ENCODE measurements around the gene HNRNPF. TPM values are rescaled to one million over a fixed set of nuclear protein-coding genes. Genes with fewer than 3 reads are reported as not detected.
"Not testable (repeated sequence)": the region's sequence is repeated elsewhere in the genome, so short reads cannot be mapped to it uniquely, and the experiment has no call there.

HNRNPF gene
- total and polyA plus RNA-seq, 2 of the 8 experiments (the other 6 are each of a cell fraction or from before 2014, with no cell fraction given), result 209 to 389 TPM

DNA sequence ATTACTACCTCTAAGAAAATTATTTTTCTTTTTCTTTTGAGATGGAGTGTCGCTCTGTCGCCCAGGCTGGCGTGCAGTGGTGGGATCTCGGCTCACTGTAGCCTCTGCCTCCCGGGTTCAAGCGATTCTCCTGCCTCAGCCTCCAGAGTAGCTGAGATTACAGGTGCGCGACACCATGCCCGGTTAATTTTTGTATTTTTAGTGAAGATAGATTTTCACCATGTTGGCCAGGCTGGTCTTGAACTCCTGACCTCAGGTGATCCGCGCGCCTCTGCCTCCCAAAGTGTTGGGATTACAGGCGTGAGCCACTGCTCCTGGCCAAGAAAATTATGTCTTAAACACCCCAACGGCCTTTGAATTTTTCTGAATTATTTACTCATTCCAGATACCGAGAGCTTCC lies 47.6 kb upstream of the HNRNPF start:
- H3K9ac ChIP-seq (replicated peaks in 1 of 4; ENCODE audit: extremely low read depth in 1 of 4, low read depth in 3 of 4, low read length in 3 of 4); H2BK5ac ChIP-seq (ENCODE audit: low read depth, low read length); H2BK12ac ChIP-seq (ENCODE audit: low read depth, low read length); H4K20me1 ChIP-seq (replicated peaks in 1 of 2; ENCODE audit: control insufficient read depth in 1 of 2, insufficient read depth in 2 of 2, low read length in 2 of 2); H3K79me1 ChIP-seq (ENCODE audit: low read depth, low read length); H3K23me2 ChIP-seq (ENCODE audit: low read depth, low read length); H2BK15ac ChIP-seq (ENCODE audit: low read length); H2BK20ac ChIP-seq (ENCODE audit: low read length); H3K27ac ChIP-seq (ENCODE audit: low read depth, low read length); DNase-seq (ENCODE audit: low read depth in 1 of 2, low spot score in 2 of 2); H3K56ac ChIP-seq (replicated peaks; ENCODE audit: insufficient read length, low read depth, low read length); H2AK5ac ChIP-seq (ENCODE audit: low read depth, low read length); H3K79me2 ChIP-seq (ENCODE audit: control insufficient read depth in 1 of 2, insufficient read depth in 2 of 2, low read length in 2 of 2); H4K5ac ChIP-seq (ENCODE audit: insufficient read length, low read depth, low read length); H3K4me2 ChIP-seq (ENCODE audit: insufficient read depth in 1 of 2, low read depth in 2 of 2, low read length in 2 of 2); FAIRE-seq; H3K27me3 ChIP-seq (replicated peaks in 1 of 4; ENCODE audit: control insufficient read depth in 3 of 4, extremely low read depth in 1 of 4, insufficient read depth in 3 of 4, low read length in 3 of 4); H3K4me3 ChIP-seq (ENCODE audit: extremely low read depth in 1 of 4, insufficient read depth in 2 of 4, low read depth in 3 of 4, low read length in 4 of 4); H3K23ac ChIP-seq (ENCODE audit: insufficient read length); H3K4ac ChIP-seq (replicated peaks; ENCODE audit: insufficient read length, low read depth, low read length); H3K18ac ChIP-seq (ENCODE audit: extremely low read depth, low read length); H3K4me1 ChIP-seq (replicated peaks in 1 of 4; ENCODE audit: control insufficient read depth in 3 of 4, insufficient read depth in 4 of 4, low read length in 3 of 4); H2AFZ ChIP-seq (ENCODE audit: low read length); H3K9me3 ChIP-seq (ENCODE audit: insufficient read depth in 2 of 2, low read depth in 1 of 2, low read length in 1 of 2); H4K91ac ChIP-seq (replicated peaks; ENCODE audit: insufficient read length, low read length); H3K36me3 ChIP-seq (ENCODE audit: control insufficient read depth in 2 of 4, insufficient read depth in 4 of 4, low read length in 3 of 4); H2BK120ac ChIP-seq (replicated peaks; ENCODE audit: low read depth, low read length); H3K14ac ChIP-seq (ENCODE audit: insufficient read length); H4K8ac ChIP-seq (ENCODE audit: extremely low read depth, insufficient read depth, low read length): not testable (repeated sequence)
- POLR2A ChIA-PET (ENCODE audit: partially characterized antibody), result interaction anchor here (0.8 kb wide), 1 partner anchor 72 kb away, joined by 3 read pairs; no protein-coding TSS in a partner anchor
- CTCF ChIA-PET (ENCODE audit: partially characterized antibody), result interaction anchor here (0.8 to 1.1 kb wide), 4 partner anchors 69 to 237 kb away, joined by 3 to 5 read pairs (median 3); no protein-coding TSS in a partner anchor
- 96% methylated on average over 15 of the region's 15 CpGs; no CpG with 5 or more reads in 1 of the 2 experiments for WGBS, 2 experiments (ENCODE audit: extremely low coverage in 1 of 2, insufficient coverage in 1 of 2, insufficient read length in 1 of 2, insufficient replicate concordance in 2 of 2, low coverage in 1 of 2, low lambda C conversion rate in 2 of 2, missing lambda C conversion rate in 1 of 2)

DNA sequence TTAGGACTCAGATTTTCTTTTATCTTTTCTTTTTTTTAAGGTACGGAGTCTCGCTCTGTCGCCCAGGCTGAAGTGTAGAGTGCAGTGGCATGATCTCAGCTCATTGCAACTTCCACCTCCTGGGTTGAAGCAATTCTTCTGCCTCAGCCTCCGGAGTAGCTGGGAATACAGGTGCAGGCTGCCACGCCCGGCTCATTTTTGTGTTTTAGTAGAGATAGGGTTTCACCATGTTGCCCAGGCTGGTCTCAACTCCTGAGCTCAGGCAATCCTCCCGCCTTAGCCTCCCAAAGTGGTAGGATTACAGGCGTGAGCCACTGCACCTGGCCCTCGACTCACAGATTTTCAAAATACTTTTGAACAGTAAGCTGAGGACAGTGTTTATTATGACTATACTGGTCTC lies 45.0 kb upstream of the HNRNPF start:
- H2BK12ac ChIP-seq (ENCODE audit: low read depth, low read length); H4K8ac ChIP-seq (ENCODE audit: extremely low read depth, insufficient read depth, low read length); H2BK20ac ChIP-seq (ENCODE audit: low read length); H3K4me2 ChIP-seq (ENCODE audit: insufficient read depth in 1 of 2, low read depth in 2 of 2, low read length in 2 of 2); DNase-seq (ENCODE audit: low read depth in 1 of 2, low spot score in 2 of 2); H2AK5ac ChIP-seq (ENCODE audit: low read depth, low read length); H2BK120ac ChIP-seq (replicated peaks; ENCODE audit: low read depth, low read length); H3K9ac ChIP-seq (replicated peaks in 1 of 4; ENCODE audit: extremely low read depth in 1 of 4, low read depth in 3 of 4, low read length in 3 of 4); H3K18ac ChIP-seq (ENCODE audit: extremely low read depth, low read length); H3K27ac ChIP-seq (ENCODE audit: low read depth, low read length); H3K56ac ChIP-seq (replicated peaks; ENCODE audit: insufficient read length, low read depth, low read length); H4K20me1 ChIP-seq (replicated peaks in 1 of 2; ENCODE audit: control insufficient read depth in 1 of 2, insufficient read depth in 2 of 2, low read length in 2 of 2); H3K23ac ChIP-seq (ENCODE audit: insufficient read length); H3K23me2 ChIP-seq (ENCODE audit: low read depth, low read length); H2BK5ac ChIP-seq (ENCODE audit: low read depth, low read length); H3K14ac ChIP-seq (ENCODE audit: insufficient read length); POLR2A ChIA-PET (ENCODE audit: partially characterized antibody); H3K9me3 ChIP-seq (ENCODE audit: insufficient read depth in 2 of 2, low read depth in 1 of 2, low read length in 1 of 2); H3K4me3 ChIP-seq (ENCODE audit: extremely low read depth in 1 of 4, insufficient read depth in 2 of 4, low read depth in 3 of 4, low read length in 4 of 4); H3K79me1 ChIP-seq (ENCODE audit: low read depth, low read length); H4K91ac ChIP-seq (replicated peaks; ENCODE audit: insufficient read length, low read length); H3K4ac ChIP-seq (replicated peaks; ENCODE audit: insufficient read length, low read depth, low read length); H2AFZ ChIP-seq (ENCODE audit: low read length); FAIRE-seq; H3K79me2 ChIP-seq (ENCODE audit: control insufficient read depth in 1 of 2, insufficient read depth in 2 of 2, low read length in 2 of 2); H2BK15ac ChIP-seq (ENCODE audit: low read length); H3K4me1 ChIP-seq (replicated peaks in 1 of 4; ENCODE audit: control insufficient read depth in 3 of 4, insufficient read depth in 4 of 4, low read length in 3 of 4); H4K5ac ChIP-seq (ENCODE audit: insufficient read length, low read depth, low read length); H3K27me3 ChIP-seq (replicated peaks in 1 of 4; ENCODE audit: control insufficient read depth in 3 of 4, extremely low read depth in 1 of 4, insufficient read depth in 3 of 4, low read length in 3 of 4); H3K36me3 ChIP-seq (ENCODE audit: control insufficient read depth in 2 of 4, insufficient read depth in 4 of 4, low read length in 3 of 4): not testable (repeated sequence)
- CTCF ChIA-PET (ENCODE audit: partially characterized antibody), result interaction anchor here (0.6 to 0.8 kb wide), 3 partner anchors 11 to 72 kb away, joined by 3 to 5 read pairs (median 3); no protein-coding TSS in a partner anchor
- 94% methylated on average over 9 of the region's 9 CpGs; no CpG with 5 or more reads in 1 of the 2 experiments for WGBS, 2 experiments (ENCODE audit: extremely low coverage in 1 of 2, insufficient coverage in 1 of 2, insufficient read length in 1 of 2, insufficient replicate concordance in 2 of 2, low coverage in 1 of 2, low lambda C conversion rate in 2 of 2, missing lambda C conversion rate in 1 of 2)

All from H1 (cell line).